Hepatocyte (in vitro differentiated cells): ENCODE results near the gene NUDT15. TPM values are rescaled to one million over a fixed set of nuclear protein-coding genes. Genes with fewer than 3 reads are reported as not detected.

Experiments used
- DNase-seq: peaks from one replicate; pipeline ENCODE4 v3.0.0-alpha.2; 2016; ENCODE audit warnings: low spot score
- H2AFZ ChIP-seq: fragments of 200-600 bp; sonication (generic); 2 replicates; pipeline ENCODE4 v1.6.0; 2016; ENCODE audit warnings: antibody characterized with exemption, mild to moderate bottlenecking
- H3K27ac ChIP-seq: fragments of 200-600 bp; sonication (generic); 2 replicates; pipeline ENCODE4 v1.5.1; 2016; ENCODE audit warnings: mild to moderate bottlenecking
- H3K27me3 ChIP-seq: fragments of 200-600 bp; sonication (generic); 2 replicates; pipeline ENCODE4 v1.6.1; 2016
- H3K36me3 ChIP-seq: fragments of 200-600 bp; sonication (generic); replicated peaks from 2 replicates; pipeline ENCODE4 v1.5.1; 2016; ENCODE audit warnings: low read depth; ENCODE audit not compliant: insufficient read depth
- H3K4me1 ChIP-seq: fragments of 200-600 bp; sonication (generic); 2 replicates; pipeline ENCODE4 v1.5.1; 2016; ENCODE audit warnings: mild to moderate bottlenecking, moderate library complexity; ENCODE audit not compliant: insufficient read depth
- H3K4me2 ChIP-seq: fragments of 200-600 bp; sonication (generic); 2 replicates; pipeline ENCODE4 v1.6.0; 2016
- H3K4me3 ChIP-seq: fragments of 200-600 bp; sonication (generic); 2 replicates; pipeline ENCODE4 v1.5.1; 2016; ENCODE audit warnings: mild to moderate bottlenecking
- H3K79me2 ChIP-seq: fragments of 200-600 bp; sonication (generic); 2 replicates; pipeline ENCODE4 v1.6.0; 2017; ENCODE audit warnings: mild to moderate bottlenecking
- H3K9me2 ChIP-seq: fragments of 200-600 bp; sonication (generic); replicated peaks from 2 replicates; pipeline ENCODE4 v1.6.0; 2017; ENCODE audit warnings: mild to moderate bottlenecking; ENCODE audit not compliant: insufficient read depth
- H3K9me3 ChIP-seq: fragments of 200-600 bp; sonication (generic); 2 replicates; pipeline ENCODE4 v1.5.1; 2016; ENCODE audit warnings: low read depth, mild to moderate bottlenecking
- H4K20me1 ChIP-seq: fragments of 200-600 bp; sonication (generic); 2 replicates; pipeline ENCODE4 v1.6.0; 2016; ENCODE audit warnings: mild to moderate bottlenecking; ENCODE audit not compliant: insufficient read depth, poor library complexity, severe bottlenecking
- CTCF ChIP-seq: fragments of 200-600 bp; sonication (generic); IDR thresholded peaks from 2 replicates; pipeline ENCODE4 v1.5.1; 2016; ENCODE audit warnings: antibody characterized with exemption, mild to moderate bottlenecking; ENCODE audit not compliant: poor library complexity
- EZH2 ChIP-seq: fragments of 200-600 bp; sonication (generic); IDR thresholded peaks from 2 replicates; pipeline ENCODE4 v1.6.1; 2016; ENCODE audit warnings: antibody characterized with exemption, mild to moderate bottlenecking, borderline replicate concordance
- EZH2phosphoT487 ChIP-seq: fragments of 200-600 bp; sonication (generic); IDR thresholded peaks from one replicate; pipeline ENCODE4 v1.6.1; 2018; ENCODE audit warnings: antibody characterized with exemption, mild to moderate bottlenecking, low read depth, moderate library complexity; ENCODE audit not compliant: unreplicated experiment, severe bottlenecking
- WGBS: methylation state at CpG from one replicate; pipeline ENCODE4 v1.1.6; 2016; ENCODE audit warnings: low lambda C conversion rate; ENCODE audit errors: missing lambda C conversion rate; 5-methylcytosine and 5-hydroxymethylcytosine counted together
- polyA plus RNA-seq: library from polyadenylated mRNA; unstranded; fragments of >200 nt; fragmentation: Nextera tagmentation; extraction: Ambion mirVana; gene quantifications from 2 replicates; pipeline ENCODE4 v1.2.1, GENCODE V29; 2016
- total RNA-seq: library from RNA; depleted of rRNA; stranded (reverse); fragments of >200 nt; gene quantifications from 2 replicates; pipeline ENCODE4 v1.2.3, GENCODE V29; 2014

Gene NUDT15
- total and polyA plus RNA-seq, 2 experiments from 2014 or later = 16.8 to 17.7 TPM

- TF ChIP-seq EZH2 (no peak), EZH2phosphoT487 (no peak), CTCF (no peak)
- H3K36me3 ChIP-seq = peaks cover 26% of the 10 kb centered on the region
- 97% methylated on average over 2 of the region's 2 CpGs for WGBS
These were observed 35.3 kb downstream of the NUDT15 start for GRCh38 chr13:48072787-48073186.

GRCh38 chr13:48074006-48074405 is 36.5 kb downstream of the NUDT15 start:
- no peak for DNase-seq
- H3K9me2 ChIP-seq = no peaks in the 10 kb centered on the region
- no peak overlapping the region for H3K4me3 ChIP-seq
- H3K4me2 ChIP-seq = no peak overlapping the region
- no peak overlapping the region for H2AFZ ChIP-seq
- no peaks in the 10 kb centered on the region for H3K79me2 ChIP-seq
- no peak for TF ChIP-seq CTCF
- no peak for TF ChIP-seq EZH2phosphoT487
- no peak for TF ChIP-seq EZH2
- WGBS = 100% methylated on average over 2 of the region's 2 CpGs
- H3K36me3 ChIP-seq = peaks cover 15% of the 10 kb centered on the region
- no peaks in the 10 kb centered on the region for H3K4me1 ChIP-seq
- no peaks in the 10 kb centered on the region for H4K20me1 ChIP-seq
- no peak overlapping the region for H3K27ac ChIP-seq
- peaks cover 20% of the 10 kb centered on the region for H3K9me3 ChIP-seq
- H3K27me3 ChIP-seq = no peaks in the 10 kb centered on the region

More at GRCh38 chr13:48072787-48073186, 35.3 kb downstream of the NUDT15 start:
- no peaks in the 10 kb centered on the region for H3K9me2 ChIP-seq
- H3K4me1 ChIP-seq = no peaks in the 10 kb centered on the region
- H3K4me3 ChIP-seq = no peak overlapping the region
- no peaks in the 10 kb centered on the region for H3K27me3 ChIP-seq
- no peak overlapping the region for H3K4me2 ChIP-seq
- H3K9me3 ChIP-seq = peaks cover 32% of the 10 kb centered on the region
- H3K79me2 ChIP-seq = no peaks in the 10 kb centered on the region
- H3K27ac ChIP-seq = no peak overlapping the region
- H4K20me1 ChIP-seq = no peaks in the 10 kb centered on the region
- H2AFZ ChIP-seq = no peak overlapping the region
- no peak for DNase-seq

- no peaks in the 10 kb centered on the region for H3K4me1 ChIP-seq
- H3K4me2 ChIP-seq = no peak overlapping the region
- no peak overlapping the region for H2AFZ ChIP-seq
- WGBS = 50% methylated on average over 2 of the region's 2 CpGs
- H3K4me3 ChIP-seq = no peak overlapping the region
- peaks cover 8% of the 10 kb centered on the region for H3K36me3 ChIP-seq
- no peaks in the 10 kb centered on the region for H3K79me2 ChIP-seq
- DNase-seq = no peak
- H3K27ac ChIP-seq = no peak overlapping the region
- H3K9me3 ChIP-seq = no peaks in the 10 kb centered on the region
- no peaks in the 10 kb centered on the region for H3K27me3 ChIP-seq
- no peaks in the 10 kb centered on the region for H4K20me1 ChIP-seq
- TF ChIP-seq EZH2phosphoT487 = no peak
- TF ChIP-seq EZH2 = no peak
- TF ChIP-seq CTCF = peak; percentile 17
- no peaks in the 10 kb centered on the region for H3K9me2 ChIP-seq
These were observed 40.7 kb downstream of the NUDT15 start for GRCh38 chr13:48078251-48078656.

- H3K36me3 ChIP-seq = no peaks in the 10 kb centered on the region
These were observed 44.2 kb downstream of the NUDT15 start for GRCh38 chr13:48081739-48082138.

More at GRCh38 chr13:48081739-48082138, 44.2 kb downstream of the NUDT15 start:
- Histone ChIP-seq H3K27me3 (no peaks in the 10 kb centered on the region), H3K4me2 (no peak overlapping the region), H4K20me1 (peaks cover 6% of the 10 kb centered on the region), H3K9me3 (no peaks in the 10 kb centered on the region), H3K79me2 (peaks cover 13% of the 10 kb centered on the region), H2AFZ (no peak overlapping the region), H3K4me1 (no peaks in the 10 kb centered on the region), H3K4me3 (no peak overlapping the region), H3K9me2 (no peaks in the 10 kb centered on the region), H3K27ac (no peak overlapping the region)
- no peak for TF ChIP-seq EZH2
- TF ChIP-seq CTCF = no peak
- no peak for TF ChIP-seq EZH2phosphoT487
- WGBS = 95% methylated on average over 4 of the region's 4 CpGs
- DNase-seq = no peak
